H9 (cell line): ENCODE results near the gene IFITM1. TPM values are rescaled to one million over a fixed set of nuclear protein-coding genes. Genes with fewer than 3 reads are reported as not detected.

Source experiments
- DNase-seq: peaks from one replicate; pipeline ENCODE4 v3.0.0-alpha.2; 2017
- H2AFZ ChIP-seq: one replicate; pipeline ENCODE4 v1.6.1; 2013; ENCODE audit warnings: mild to moderate bottlenecking, low read length, control low read depth, moderate library complexity
- H2AK5ac ChIP-seq: 2 replicates; pipeline ENCODE4 v1.6.1; 2013; ENCODE audit warnings: low read length, control low read depth, mixed read lengths; ENCODE audit not compliant: insufficient read length
- H2BK120ac ChIP-seq: one replicate; pipeline ENCODE4 v1.6.1; 2013; ENCODE audit warnings: low read depth, mild to moderate bottlenecking, low read length, control low read depth, inconsistent platforms; ENCODE audit not compliant: poor library complexity, severe bottlenecking
- H2BK12ac ChIP-seq: 2 replicates; pipeline ENCODE4 v1.6.1; 2013; ENCODE audit warnings: low read length, control low read depth, mixed read lengths, low read depth; ENCODE audit not compliant: insufficient read length
- H2BK15ac ChIP-seq: 2 replicates; pipeline ENCODE4 v1.6.1; 2013; ENCODE audit warnings: low read depth, low read length, control low read depth
- H2BK20ac ChIP-seq: one replicate; pipeline ENCODE4 v1.6.1; 2013; ENCODE audit warnings: low read depth, mild to moderate bottlenecking, low read length, control low read depth, inconsistent platforms; ENCODE audit not compliant: poor library complexity, severe bottlenecking
- H2BK5ac ChIP-seq: 2 replicates; pipeline ENCODE4 v1.6.1; 2013; ENCODE audit warnings: low read length, control low read depth, mixed read lengths; ENCODE audit not compliant: insufficient read length
- H3K14ac ChIP-seq: 2 replicates; pipeline ENCODE4 v1.6.1; 2013; ENCODE audit warnings: low read length, control low read depth; ENCODE audit not compliant: insufficient read depth
- H3K18ac ChIP-seq: 2 replicates; pipeline ENCODE4 v1.6.1; 2013; ENCODE audit warnings: low read depth, mild to moderate bottlenecking, mixed read lengths, low read length, control low read depth; ENCODE audit not compliant: insufficient read length
- H3K23ac ChIP-seq: 2 replicates; pipeline ENCODE4 v1.6.1; 2013; ENCODE audit warnings: low read length, control low read depth, mixed read lengths, low read depth; ENCODE audit not compliant: insufficient read length
- H3K23me2 ChIP-seq: 2 replicates; pipeline ENCODE4 v1.6.1; 2013; ENCODE audit warnings: low read depth, mild to moderate bottlenecking, mixed read lengths, low read length, control low read depth; ENCODE audit not compliant: insufficient read length, poor library complexity, severe bottlenecking
- H3K27ac ChIP-seq: 2 replicates; pipeline ENCODE4 v1.5.1; 2013; ENCODE audit warnings: low read length, control low read depth, mixed read lengths, low read depth; ENCODE audit not compliant: insufficient read length
- H3K27me3 ChIP-seq: 2 replicates; pipeline ENCODE4 v1.6.1; 2013; ENCODE audit warnings: low read length, control low read depth, inconsistent platforms; ENCODE audit not compliant: insufficient read depth
- H3K4ac ChIP-seq: 2 replicates; pipeline ENCODE4 v1.6.1; 2013; ENCODE audit warnings: low read depth, mild to moderate bottlenecking, control low read depth, inconsistent platforms, low read length, moderate library complexity
- H3K4me1 ChIP-seq: 2 replicates; pipeline ENCODE4 v1.6.1; 2013; ENCODE audit warnings: low read length, control low read depth, inconsistent platforms; ENCODE audit not compliant: insufficient read depth
- H3K4me2 ChIP-seq: 2 replicates; pipeline ENCODE4 v1.6.1; 2013; ENCODE audit warnings: low read length, control low read depth, mixed read lengths; ENCODE audit not compliant: insufficient read length, insufficient read depth
- H3K56ac ChIP-seq: 2 replicates; pipeline ENCODE4 v1.6.1; 2013; ENCODE audit warnings: low read depth, mild to moderate bottlenecking, mixed read lengths, low read length, control low read depth; ENCODE audit not compliant: insufficient read length
- H3K79me1 ChIP-seq: 2 replicates; pipeline ENCODE4 v1.6.1; 2013; ENCODE audit warnings: low read depth, mild to moderate bottlenecking, moderate library complexity, low read length, control low read depth, inconsistent platforms; ENCODE audit not compliant: insufficient read depth, poor library complexity, severe bottlenecking
- H3K79me2 ChIP-seq: 2 replicates; pipeline ENCODE4 v1.6.1; 2013; ENCODE audit warnings: low read length, control low read depth, inconsistent platforms; ENCODE audit not compliant: insufficient read depth
- H3K9ac ChIP-seq: 2 replicates; pipeline ENCODE4 v1.6.1; 2013; ENCODE audit warnings: low read length, control low read depth, mixed read lengths; ENCODE audit not compliant: insufficient read length; ENCODE audit errors: extremely low read depth
- H3K9me3 ChIP-seq: one replicate; pipeline ENCODE4 v1.6.1; 2013; ENCODE audit warnings: low read depth, low read length, inconsistent platforms; ENCODE audit not compliant: control insufficient read depth
- H3T11ph ChIP-seq: one replicate; pipeline ENCODE4 v1.6.1; 2013; ENCODE audit warnings: mild to moderate bottlenecking, low read length, control low read depth, inconsistent platforms
- H4K20me1 ChIP-seq: one replicate; pipeline ENCODE4 v1.6.1; 2013; ENCODE audit not compliant: control insufficient read depth, insufficient read length, insufficient read depth
- H4K5ac ChIP-seq: 2 replicates; pipeline ENCODE4 v1.6.1; 2013; ENCODE audit warnings: low read depth, mild to moderate bottlenecking, mixed read lengths, low read length, control low read depth; ENCODE audit not compliant: insufficient read length
- H4K8ac ChIP-seq: replicated peaks from 2 replicates; pipeline ENCODE4 v1.6.1; 2013; ENCODE audit warnings: low read length, control low read depth, mixed read lengths, low read depth; ENCODE audit not compliant: insufficient read length
- H4K91ac ChIP-seq: 2 replicates; pipeline ENCODE4 v1.6.1; 2013; ENCODE audit warnings: low read depth, mild to moderate bottlenecking, moderate library complexity, mixed read lengths, low read length, control low read depth; ENCODE audit not compliant: insufficient read length
- H3K27ac Mint-ChIP-seq, 3 experiments: 2 replicates in 2 of 3; 3 replicates in 1 of 3; pipeline ENCODE4 v1.8.0; 2020 to 2021; ENCODE audit warnings: mixed read lengths in 3 of 3, mild to moderate bottlenecking in 1 of 3, moderate library complexity in 1 of 3
- H3K27me3 Mint-ChIP-seq: 2 replicates; pipeline ENCODE4 v1.8.0; 2021; ENCODE audit warnings: low read depth, mild to moderate bottlenecking, moderate library complexity, mixed read lengths
- H3K36me3 Mint-ChIP-seq, 3 experiments: 2 replicates in 2 of 3; 3 replicates in 1 of 3; pipeline ENCODE4 v1.8.0; 2020 to 2021; ENCODE audit warnings: low read depth in 3 of 3, mixed read lengths in 3 of 3; ENCODE audit not compliant: insufficient read depth in 1 of 3
- H3K4me1 Mint-ChIP-seq, 2 experiments: 2 replicates each; pipeline ENCODE4 v1.8.0; 2020; ENCODE audit warnings: mixed read lengths in 2 of 2
- H3K4me3 Mint-ChIP-seq, 2 experiments: 2 replicates in 1 of 2; 3 replicates in 1 of 2; pipeline ENCODE4 v1.8.0; 2020 to 2021; ENCODE audit warnings: mild to moderate bottlenecking in 2 of 2, mixed read lengths in 2 of 2, moderate library complexity in 1 of 2
- H3K9me3 Mint-ChIP-seq, 2 experiments: 2 replicates in 1 of 2; 3 replicates in 1 of 2; pipeline ENCODE4 v1.8.0; 2020; ENCODE audit warnings: mild to moderate bottlenecking in 2 of 2, mixed read lengths in 2 of 2, moderate library complexity in 1 of 2
- CTCF ChIP-seq: fragments of 200-600 bp; sonication (generic); conservative IDR thresholded peaks from 3 replicates; pipeline ENCODE4 v1.8.0; 2021; ENCODE audit warnings: antibody characterized with exemption, mild to moderate bottlenecking
- WGBS: extraction: QIAGEN DNeasy Blood & Tissue Kit; methylation state at CpG from one replicate; pipeline ENCODE4 v1.1.7; 2013; ENCODE audit warnings: missing lambda C conversion rate, low lambda C conversion rate, mixed read lengths; ENCODE audit not compliant: insufficient read length; ENCODE audit errors: extremely low coverage; 5-methylcytosine and 5-hydroxymethylcytosine counted together
- total RNA-seq: library from RNA; stranded (reverse); gene quantifications from 2 replicates; pipeline ENCODE4 v1.2.1, GENCODE V29; 2021

The IFITM1 gene
- total RNA-seq, 1 experiment from 2014 or later, result 500 TPM

GRCh38 chr11:279040-279965, 34.5 kb upstream of the IFITM1 start:
- Histone ChIP-seq H3K23ac (no peak overlapping the region), H3K23me2 (no peaks in the 10 kb centered on the region), H2BK12ac (no peak overlapping the region), H3K4me1 (no peaks in the 10 kb centered on the region), H3T11ph (no peak overlapping the region), H2BK120ac (no peak overlapping the region), H3K27me3 (no peaks in the 10 kb centered on the region), H2AK5ac (no peak overlapping the region), H3K9ac (no peak overlapping the region), H4K5ac (no peak overlapping the region), H3K9me3 (no peaks in the 10 kb centered on the region), H2BK20ac (no peak overlapping the region), H4K8ac (no peak overlapping the region), H3K56ac (no peak overlapping the region), H4K91ac (no peak overlapping the region), H3K27ac (no peak overlapping the region), H3K18ac (no peak overlapping the region), H3K79me2 (no peaks in the 10 kb centered on the region), H3K4ac (no peak overlapping the region), H2BK15ac (no peak overlapping the region), H3K79me1 (no peaks in the 10 kb centered on the region), H3K4me2 (no peak overlapping the region), H2BK5ac (no peak overlapping the region), H4K20me1 (no peaks in the 10 kb centered on the region), H2AFZ (no peak overlapping the region), H3K14ac (no peak overlapping the region)
- H3K4me1 Mint-ChIP-seq, result peaks cover 33 to 42% of the 10 kb centered on the region in 2 experiments
- H3K4me3 Mint-ChIP-seq, result no peak overlapping the region
- DNase-seq, result no peak
- peaks cover 2 to 3% of the 10 kb centered on the region in 2 experiments; a peak in 1 of 5 replicates for H3K9me3 Mint-ChIP-seq
- no peak overlapping the region for H3K27ac Mint-ChIP-seq
- no CpG with 5 or more reads among the region's 97 CpGs for WGBS
- no peaks in the 10 kb centered on the region; the same call in 1 of the 2 replicates for H3K27me3 Mint-ChIP-seq
- H3K36me3 Mint-ChIP-seq, result no peaks in the 10 kb centered on the region; a peak in 2 of 7 replicates
- no peak for TF ChIP-seq CTCF
